Endothelial cell of umbilical vein (primary cell): ENCODE data around the gene ZBTB25. TPM values are rescaled to one million over a fixed set of nuclear protein-coding genes. Genes with fewer than 3 reads are reported as not detected.
A peak's percentile ranks its signal among the peaks of the same experiment; 100 is the strongest.

Source experiments
- BruUV-seq: library from RNA; stranded (reverse); fragments of 400-500 nt; replicated peaks from 2 replicates; lab custom pipeline; 2021; lab: Mats Ljungman, UMichigan
- CTCF ChIA-PET: fragments of 300-600, 350-600 bp; sonication (Branson Sonifier 250); formaldehyde crosslinking; loops from one replicate; lab custom pipeline; 2021; ENCODE audit warnings: antibody characterized with exemption, inconsistent platforms; lab: Charles Lee
- POLR2A ChIA-PET: fragments of 300-600, 350-600 bp; sonication (Branson Sonifier 250); formaldehyde crosslinking; loops from one replicate; lab custom pipeline; 2021; ENCODE audit warnings: antibody characterized with exemption, inconsistent platforms; lab: Charles Lee
- DNase-seq: peaks from one replicate; pipeline ENCODE4 v3.0.0-alpha.2; 2011; ENCODE audit warnings: low read depth, low spot score
- FAIRE-seq: peaks from 2 replicates; lab custom pipeline; 2011; peaks lifted over from hg19 to GRCh38; lab: Jason Lieb, UNC
- H2AFZ ChIP-seq: 2 replicates; pipeline ENCODE4 v1.6.0; 2012; ENCODE audit warnings: low read depth, low read length, control low read depth, inconsistent platforms
- H3K27ac ChIP-seq: 2 replicates; pipeline ENCODE4 v1.5.1; 2011; ENCODE audit warnings: low read depth, mild to moderate bottlenecking, control low read depth, low read length, moderate library complexity; ENCODE audit not compliant: insufficient read depth
- H3K27me3 ChIP-seq, 2 experiments: 2 replicates each; pipeline versions ENCODE4 v1.6.0 to v1.6.1; 2011; ENCODE audit warnings: low read length in 2 of 2, mixed read lengths in 1 of 2; ENCODE audit not compliant: control insufficient read depth in 2 of 2, insufficient read depth in 2 of 2
- H3K36me3 ChIP-seq, 2 experiments: 2 replicates in 1 of 2; 3 replicates in 1 of 2; pipeline ENCODE4 v1.5.1; 2011; ENCODE audit warnings: low read length in 2 of 2, mild to moderate bottlenecking in 1 of 2, moderate library complexity in 1 of 2; ENCODE audit not compliant: control insufficient read depth in 2 of 2, insufficient read depth in 2 of 2; ENCODE audit errors: extremely low read depth in 1 of 2
- H3K4me1 ChIP-seq: 3 replicates; pipeline ENCODE4 v1.5.1; 2011; ENCODE audit warnings: mild to moderate bottlenecking, low read length; ENCODE audit not compliant: control insufficient read depth, insufficient read depth; ENCODE audit errors: extremely low read depth
- H3K4me2 ChIP-seq: 2 replicates; pipeline ENCODE4 v1.6.1; 2011; ENCODE audit warnings: low read length, control low read depth, mixed read lengths; ENCODE audit not compliant: insufficient read depth
- H3K4me3 ChIP-seq, 3 experiments: fragments of 200-600 bp in 1 of 3; sonication (generic), shearing (Covaris generic) in 1 of 3; replicated peaks in 1 of 3; 2 replicates each; pipeline ENCODE4 v1.5.1; 2011 to 2016; ENCODE audit warnings: control low read depth in 3 of 3, low read length in 3 of 3, mild to moderate bottlenecking in 2 of 3, inconsistent platforms in 1 of 3, low read depth in 1 of 3, moderate library complexity in 1 of 3; ENCODE audit not compliant: insufficient read depth in 1 of 3
- H3K79me2 ChIP-seq: 2 replicates; pipeline ENCODE4 v1.6.0; 2012; ENCODE audit warnings: low read length, inconsistent platforms; ENCODE audit not compliant: control insufficient read depth, insufficient read depth
- H3K9ac ChIP-seq: replicated peaks from 2 replicates; pipeline ENCODE3; 2011; ENCODE audit warnings: low read length, control low read depth; ENCODE audit not compliant: insufficient read depth; ENCODE audit errors: extremely low read depth
- H3K9me1 ChIP-seq: replicated peaks from 3 replicates; pipeline ENCODE4 v1.6.0; 2011; ENCODE audit warnings: mild to moderate bottlenecking, low read length; ENCODE audit not compliant: control insufficient read depth, insufficient read depth; ENCODE audit errors: extremely low read depth
- H3K9me3 ChIP-seq: replicated peaks from 2 replicates; pipeline ENCODE4 v1.5.1; 2012; ENCODE audit warnings: low read length, inconsistent platforms; ENCODE audit not compliant: control insufficient read depth, insufficient read depth
- H4K20me1 ChIP-seq: replicated peaks from 2 replicates; pipeline ENCODE3; 2011; ENCODE audit warnings: mild to moderate bottlenecking, low read length; ENCODE audit not compliant: control insufficient read depth, insufficient read depth; ENCODE audit errors: extremely low read depth
- EZH2 ChIP-seq: IDR thresholded peaks from 2 replicates; pipeline ENCODE4 v1.6.1; 2012; ENCODE audit warnings: borderline replicate concordance, low read depth, mild to moderate bottlenecking, moderate library complexity, low read length, inconsistent platforms; ENCODE audit not compliant: severe bottlenecking
- FOS ChIP-seq: IDR thresholded peaks from 2 replicates; pipeline ENCODE4 v1.6.1; 2011; ENCODE audit warnings: mild to moderate bottlenecking, low read length, moderate library complexity, borderline replicate concordance; ENCODE audit not compliant: insufficient read depth
- GATA2 ChIP-seq: IDR thresholded peaks from 2 replicates; pipeline ENCODE4 v1.7.0; 2011; ENCODE audit warnings: low read depth, mild to moderate bottlenecking, moderate library complexity, mixed read lengths, low read length; ENCODE audit not compliant: insufficient read length, insufficient read depth
- JUN ChIP-seq: IDR thresholded peaks from 2 replicates; pipeline ENCODE4 v1.6.1; 2011; ENCODE audit warnings: borderline replicate concordance, low read depth; ENCODE audit not compliant: insufficient read length, insufficient read depth
- MYC ChIP-seq: IDR thresholded peaks from one replicate; pipeline ENCODE4 v1.6.1; 2011; ENCODE audit warnings: mild to moderate bottlenecking, low read depth, low read length
- POLR2A ChIP-seq: IDR thresholded peaks from 2 replicates; pipeline ENCODE4 v1.6.1; 2012; ENCODE audit warnings: low read depth, mild to moderate bottlenecking, control low read depth, low read length
- POLR2AphosphoS5 ChIP-seq: IDR thresholded peaks from 2 replicates; pipeline ENCODE4 v1.6.1; 2012; ENCODE audit warnings: low read depth, mild to moderate bottlenecking, control low read depth, low read length, moderate library complexity; ENCODE audit not compliant: insufficient read depth
- dilution Hi-C: fragments of 300-500 bp; cut with MboI; formaldehyde crosslinking; loops from one replicate; pipeline ENCODE4 v1.15.0; 2019; ENCODE audit warnings: low sequenced_read_pairs; ENCODE audit not compliant: extremely low pct_ligation_motif_present
- intact Hi-C: fragments of 100-400 bp; cut with micrococcal nuclease; formaldehyde crosslinking; loops from one replicate; pipeline ENCODE4 v1.10.0; 2022
- polyA plus RNA-seq, 4 experiments: library from polyadenylated mRNA; depleted of rRNA in 3 of 4; stranded (reverse) in 3 of 4; unstranded in 1 of 4; fragments of >200 nt; gene quantifications; 2 replicates each; pipeline versions ENCODE4 v1.2.1 to v1.2.3, GENCODE V29; 2011 to 2012; ENCODE audit warnings: missing spikeins in 1 of 4
- total RNA-seq: library from RNA; stranded (reverse); gene quantifications from 2 replicates; pipeline ENCODE4 v1.2.3, GENCODE V29; 2021
- TF ChIP-seq, protein P1 (sequence below), 2 donors: IDR thresholded peaks; 1 replicate in 1 of 2; 2 replicates in 1 of 2; pipeline ENCODE4 v1.5.1; 2011; ENCODE audit warnings: low read length in 2 of 2, mild to moderate bottlenecking in 2 of 2, moderate library complexity in 2 of 2, control low read depth in 1 of 2, inconsistent platforms in 1 of 2, low read depth in 1 of 2; ENCODE audit not compliant: insufficient read depth in 1 of 2; ENCODE audit errors: extremely low read depth in 1 of 2
- TF ChIP-seq, protein P2 (sequence below): IDR thresholded peaks from 2 replicates; pipeline ENCODE4 v1.6.1; 2011; ENCODE audit not compliant: insufficient read depth, insufficient read length

Gene ZBTB25
- total and polyA plus RNA-seq, 2 donors (not counting 3 experiments of a cell fraction or from before 2014, with no cell fraction given), result 3.2 to 7.7 TPM

DNA sequence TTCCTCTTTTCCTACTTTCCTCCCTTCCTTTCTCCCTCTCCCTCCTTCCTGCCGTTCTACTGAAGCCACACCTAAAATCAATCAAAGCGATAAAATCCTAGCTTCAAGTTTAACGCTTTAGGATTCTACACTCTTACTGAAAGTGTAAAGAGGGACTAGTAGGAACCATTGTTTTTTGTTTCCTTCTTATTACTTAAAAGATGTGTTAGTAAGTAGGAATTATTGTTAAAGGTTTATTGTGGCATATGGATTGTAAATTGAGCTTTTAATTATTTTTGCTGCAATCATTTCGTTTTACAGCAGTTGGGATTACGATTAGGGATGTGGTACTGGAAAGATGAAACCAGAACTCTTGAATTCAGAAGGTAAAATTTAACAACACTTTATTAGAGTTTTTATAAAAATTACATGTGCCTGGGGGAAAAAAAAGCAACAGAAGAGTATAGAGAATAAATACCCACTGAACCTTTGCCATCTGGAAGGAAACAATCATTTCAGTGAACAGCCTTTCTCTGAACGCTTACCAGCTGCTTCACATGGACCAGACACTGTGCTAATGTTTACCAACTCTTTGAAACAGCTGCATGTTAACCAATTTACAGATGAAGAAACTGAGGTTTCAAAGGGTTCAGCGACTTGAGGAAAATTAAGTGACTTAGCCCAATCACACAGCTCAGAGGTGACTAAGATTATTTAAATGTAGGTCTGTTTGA is 47.1 kb upstream of the ZBTB25 start:
- H3K79me2 ChIP-seq, result no peaks in the 10 kb centered on the region
- no peak for TF ChIP-seq EZH2
- no peak for TF ChIP-seq POLR2A
- TF ChIP-seq MYC, result no peak
- TF ChIP-seq JUN, result no peak
- TF ChIP-seq GATA2, result no peak
- TF ChIP-seq, protein P1, sequence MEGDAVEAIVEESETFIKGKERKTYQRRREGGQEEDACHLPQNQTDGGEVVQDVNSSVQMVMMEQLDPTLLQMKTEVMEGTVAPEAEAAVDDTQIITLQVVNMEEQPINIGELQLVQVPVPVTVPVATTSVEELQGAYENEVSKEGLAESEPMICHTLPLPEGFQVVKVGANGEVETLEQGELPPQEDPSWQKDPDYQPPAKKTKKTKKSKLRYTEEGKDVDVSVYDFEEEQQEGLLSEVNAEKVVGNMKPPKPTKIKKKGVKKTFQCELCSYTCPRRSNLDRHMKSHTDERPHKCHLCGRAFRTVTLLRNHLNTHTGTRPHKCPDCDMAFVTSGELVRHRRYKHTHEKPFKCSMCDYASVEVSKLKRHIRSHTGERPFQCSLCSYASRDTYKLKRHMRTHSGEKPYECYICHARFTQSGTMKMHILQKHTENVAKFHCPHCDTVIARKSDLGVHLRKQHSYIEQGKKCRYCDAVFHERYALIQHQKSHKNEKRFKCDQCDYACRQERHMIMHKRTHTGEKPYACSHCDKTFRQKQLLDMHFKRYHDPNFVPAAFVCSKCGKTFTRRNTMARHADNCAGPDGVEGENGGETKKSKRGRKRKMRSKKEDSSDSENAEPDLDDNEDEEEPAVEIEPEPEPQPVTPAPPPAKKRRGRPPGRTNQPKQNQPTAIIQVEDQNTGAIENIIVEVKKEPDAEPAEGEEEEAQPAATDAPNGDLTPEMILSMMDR (IDR thresholded peaks at IDR 0.05; ENCODE audit: extremely low read depth in 1 of 2, insufficient read depth in 1 of 2, low read depth in 1 of 2, low read length in 2 of 2), result no peak
- TF ChIP-seq, protein P2, sequence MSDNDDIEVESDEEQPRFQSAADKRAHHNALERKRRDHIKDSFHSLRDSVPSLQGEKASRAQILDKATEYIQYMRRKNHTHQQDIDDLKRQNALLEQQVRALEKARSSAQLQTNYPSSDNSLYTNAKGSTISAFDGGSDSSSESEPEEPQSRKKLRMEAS, result no peak
- no peak for TF ChIP-seq FOS
- no peak for TF ChIP-seq POLR2AphosphoS5
- no peaks in the 10 kb centered on the region for H3K36me3 ChIP-seq
- ChIA-PET CTCF (interaction anchor here (0.6 to 1.4 kb wide), 3 partner anchors 7 to 144 kb away, joined by 3 to 4 read pairs (median 3); partner anchors contain the start of gene HSPA2), POLR2A (no interaction called here)
- H3K4me1 ChIP-seq, result peaks cover 11% of the 10 kb centered on the region
- H4K20me1 ChIP-seq, result no peaks in the 10 kb centered on the region
- FAIRE-seq (no peak), DNase-seq (no peak)
- H3K27ac ChIP-seq, result no peak overlapping the region
- dilution Hi-C loops, result no loop called here
- peak overlapping the region; percentile 77 for H3K4me2 ChIP-seq
- H2AFZ ChIP-seq, result peak overlapping the region; percentile 94
- peaks cover 20% of the 10 kb centered on the region in 2 experiments for H3K27me3 ChIP-seq
- H3K9ac ChIP-seq, result no peak overlapping the region
- H3K9me1 ChIP-seq, result no peaks in the 10 kb centered on the region
- no peak overlapping the region for H3K4me3 ChIP-seq
- no TSS peak for BruUV-seq
- intact Hi-C loops, result no loop called here
- H3K9me3 ChIP-seq, result no peaks in the 10 kb centered on the region
